Raji (cell line): ENCODE measurements around the gene ARHGDIB.

Experiments
- POLR2A ChIP-seq: IDR thresholded peaks from 2 replicates; pipeline ENCODE4 v1.6.1; 2011; ENCODE audit warnings: low read depth, low read length, control low read depth; ENCODE audit not compliant: insufficient read depth

Gene ARHGDIB

DNA sequence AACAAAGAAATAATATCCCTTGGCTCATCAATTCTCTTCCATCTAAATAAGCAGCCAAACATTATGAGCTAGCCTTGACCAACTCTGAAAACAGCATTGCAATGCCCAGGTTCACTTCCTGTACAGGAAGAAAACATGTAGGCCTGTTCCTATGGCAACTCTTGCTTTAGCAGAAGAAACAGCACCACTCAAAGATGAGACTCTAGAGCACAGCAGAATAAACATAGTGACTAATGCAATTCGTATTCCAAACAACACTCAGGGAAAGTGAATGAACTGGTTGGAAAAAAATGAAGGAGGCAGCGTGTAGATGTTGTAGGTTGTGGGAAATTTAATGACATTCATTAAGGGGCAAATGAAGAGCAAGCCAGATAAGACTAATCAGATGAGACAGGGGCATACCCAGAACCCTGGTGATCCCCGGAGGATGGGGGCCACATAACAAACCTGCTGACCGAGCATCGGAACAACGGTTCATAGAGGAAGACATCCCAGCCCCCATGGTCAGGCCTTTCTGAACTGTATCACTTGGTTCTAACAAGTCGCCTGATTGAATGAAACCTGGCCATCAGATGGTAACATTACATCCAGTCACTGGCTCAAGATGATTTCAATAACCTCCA, 9.0 kb downstream of the ARHGDIB start:
- no peak for TF ChIP-seq POLR2A

DNA sequence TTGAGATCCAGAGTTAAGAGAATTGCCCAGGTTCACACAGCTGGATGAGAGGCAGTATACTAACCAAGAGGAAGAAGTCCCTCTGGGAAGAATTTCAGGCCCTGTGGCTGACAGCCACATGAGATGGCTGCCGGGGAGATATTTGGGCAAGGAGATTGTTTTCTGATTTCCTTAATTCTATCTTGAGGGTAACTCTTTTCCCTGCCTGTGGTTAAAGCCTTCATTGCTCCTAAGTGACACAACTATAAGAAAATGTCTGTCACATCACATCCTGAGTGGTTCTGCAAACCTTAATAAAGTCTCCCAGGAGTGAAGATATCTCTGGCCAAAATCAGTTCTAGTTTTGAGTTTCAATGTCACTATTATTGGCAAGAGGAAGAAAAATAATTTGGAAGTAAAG, 9.6 kb downstream of the ARHGDIB start:
- TF ChIP-seq POLR2A = no peak

DNA sequence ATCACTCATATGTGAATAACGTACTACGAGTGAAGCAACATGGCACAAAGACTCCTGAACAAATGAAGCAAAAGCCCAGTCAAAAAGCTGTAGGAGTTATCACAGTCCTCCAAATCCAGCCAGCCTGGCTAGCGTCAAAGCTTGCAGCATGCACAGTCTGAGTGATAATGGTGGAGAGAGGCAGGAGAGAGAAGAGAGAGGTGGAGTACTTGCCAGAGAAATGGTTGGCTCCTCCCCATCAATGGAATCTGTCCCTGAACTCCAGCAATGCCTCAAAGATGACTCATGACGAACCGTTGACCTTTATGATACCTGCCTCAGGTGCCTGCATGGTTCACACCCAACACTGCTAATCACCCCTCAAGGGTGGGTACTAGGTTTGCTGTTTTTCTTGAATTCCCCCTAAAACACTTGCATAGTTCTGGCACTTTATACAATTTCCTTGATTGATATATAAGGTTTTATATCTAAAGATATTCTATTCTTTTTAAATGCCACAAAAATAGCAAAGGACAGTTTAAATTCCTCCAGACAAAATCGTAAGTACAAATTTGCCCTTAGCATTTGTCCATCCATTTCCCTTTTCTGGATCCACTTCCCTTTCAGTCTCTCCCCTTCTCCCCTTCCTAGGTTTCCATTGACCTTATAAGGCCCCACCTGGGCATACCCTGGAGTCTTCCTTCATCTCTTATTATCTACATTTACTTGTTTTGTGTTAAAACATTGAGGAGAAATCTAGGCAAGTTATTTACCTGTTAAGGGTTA, 10.2 kb downstream of the ARHGDIB start:
- TF ChIP-seq POLR2A = no peak

DNA sequence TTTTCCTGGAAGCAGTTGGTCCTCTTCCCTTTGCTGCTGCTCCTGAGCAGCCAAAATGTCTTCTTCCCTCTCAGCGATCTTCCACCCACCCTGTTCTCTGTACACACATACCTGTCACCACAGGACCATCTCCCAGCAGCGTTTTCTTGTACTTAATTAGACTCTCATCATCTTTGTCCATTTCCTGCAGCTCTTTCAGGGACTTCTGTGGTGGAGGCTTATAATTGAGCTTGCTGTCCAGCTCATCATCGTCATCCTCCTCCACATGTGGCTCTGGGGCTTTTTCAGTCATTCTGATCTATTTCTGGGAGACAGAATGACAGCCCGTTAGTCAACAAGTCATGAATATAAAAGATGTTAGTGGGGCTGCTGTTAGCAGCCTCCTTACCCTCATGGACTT, 11.0 kb downstream of the ARHGDIB start:
- no peak for TF ChIP-seq POLR2A

DNA sequence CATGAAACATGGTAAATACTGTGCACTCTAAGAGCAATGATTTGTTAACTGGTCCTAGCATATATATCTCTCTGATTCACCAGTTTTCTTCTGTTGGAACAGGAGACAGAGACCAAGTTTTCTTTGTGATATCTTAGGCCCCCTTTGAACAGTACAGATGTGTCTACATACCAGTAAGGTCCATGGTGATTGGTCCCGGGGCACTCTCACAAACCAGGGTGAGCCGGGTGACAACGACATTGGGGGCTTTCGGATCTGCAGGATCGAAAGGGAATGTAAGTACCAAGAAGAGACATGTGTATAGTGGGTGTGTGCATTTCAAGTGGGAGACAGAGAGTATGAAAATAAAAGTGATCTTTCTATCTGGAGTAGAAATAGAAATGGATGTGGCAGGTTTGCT, 11.8 kb downstream of the ARHGDIB start:
- TF ChIP-seq POLR2A = no peak

DNA sequence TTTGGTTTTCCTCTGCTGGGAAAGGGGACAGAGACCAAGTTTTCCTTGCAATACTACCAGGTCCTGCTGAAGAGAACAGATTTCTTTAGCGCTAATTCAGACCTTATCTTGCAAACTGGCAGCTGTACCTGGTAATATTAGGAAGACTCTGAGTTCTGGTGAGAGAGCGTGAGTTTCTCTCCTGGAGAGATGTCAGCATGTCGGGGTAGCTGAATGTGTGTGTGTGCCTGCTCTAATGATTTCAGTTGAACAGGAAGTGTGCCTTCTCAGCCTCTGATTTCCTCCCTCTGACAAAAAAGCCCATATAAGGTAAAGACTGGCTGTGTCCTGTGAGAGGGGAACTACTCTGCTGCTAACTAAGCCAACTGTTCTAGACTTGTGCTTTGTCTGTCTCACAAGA, 12.7 kb downstream of the ARHGDIB start:
- peak; percentile 64 for TF ChIP-seq POLR2A

DNA sequence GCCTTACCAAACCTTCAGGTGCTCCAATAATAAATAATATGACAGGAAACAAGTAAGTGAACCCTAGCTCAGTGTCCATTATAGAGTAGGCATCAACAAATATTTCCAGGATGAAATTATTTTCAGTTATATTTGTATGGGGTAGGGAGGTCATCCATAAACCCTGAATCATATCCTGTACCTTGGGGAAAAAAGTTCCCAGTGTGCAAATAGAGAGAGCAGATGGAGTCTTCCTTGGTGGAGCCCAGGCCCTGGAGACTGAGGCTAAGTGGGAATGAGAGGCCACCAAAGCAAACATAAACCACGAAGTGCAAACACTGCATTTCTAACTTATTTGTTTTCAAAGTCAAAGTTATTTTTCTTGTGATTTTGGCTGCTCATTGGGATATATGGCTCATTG, 14.5 kb downstream of the ARHGDIB start:
- no peak for TF ChIP-seq POLR2A

DNA sequence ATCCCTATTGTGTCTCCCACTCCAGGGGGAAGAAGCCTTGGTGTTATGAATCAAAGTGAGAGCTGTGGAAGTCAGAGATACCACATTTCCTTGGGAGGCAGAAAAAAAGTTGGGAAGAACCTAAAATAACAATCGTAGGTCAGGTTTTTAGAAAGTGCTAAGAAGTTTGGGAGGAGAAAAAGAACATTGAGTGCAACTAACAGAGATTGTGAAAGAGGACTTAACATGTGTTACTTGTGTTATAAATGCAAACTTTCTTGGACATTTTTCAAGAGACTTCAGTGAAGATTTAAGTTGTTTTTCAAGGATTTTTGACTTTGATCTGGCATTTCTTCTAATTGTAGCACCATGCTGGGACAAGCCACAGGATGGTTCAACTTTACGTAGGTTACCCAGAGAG, 15.2 kb downstream of the ARHGDIB start:
- no peak for TF ChIP-seq POLR2A

DNA sequence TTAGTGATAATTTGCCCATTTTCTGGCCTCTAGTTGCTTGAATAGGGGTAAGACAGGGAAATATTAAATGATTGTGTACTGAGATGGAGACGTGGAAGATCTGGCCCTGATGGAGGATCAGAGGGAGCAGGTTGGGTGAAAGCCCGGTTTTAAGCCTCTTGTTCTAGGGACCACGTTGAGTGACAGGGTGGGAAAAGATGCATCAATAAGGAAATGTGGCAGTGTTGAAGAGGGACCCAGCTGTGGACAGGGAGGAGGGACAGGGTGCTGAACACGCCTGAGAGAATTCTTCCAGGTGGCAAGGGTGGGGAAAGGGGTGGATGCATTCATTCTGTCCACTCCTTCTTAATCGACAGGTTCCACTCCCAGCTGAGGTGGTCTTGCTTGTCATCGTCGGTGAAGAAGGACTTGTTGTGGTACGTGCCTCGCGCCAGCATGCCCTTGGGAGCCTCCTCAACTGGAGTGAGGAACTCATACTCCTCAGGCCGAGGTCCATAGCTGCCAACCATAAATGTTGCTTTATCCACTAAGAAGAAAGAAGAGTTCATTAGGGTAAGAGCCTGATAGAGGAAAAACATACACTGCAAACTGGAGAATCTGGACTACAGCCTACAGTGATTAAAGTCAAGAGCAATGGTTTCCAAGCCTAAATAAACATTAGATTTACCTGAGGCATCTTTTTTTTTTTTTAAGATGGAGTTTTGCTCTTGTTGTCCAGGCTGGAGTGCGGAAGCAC, 19.0 kb downstream of the ARHGDIB start:
- TF ChIP-seq POLR2A = no peak

DNA sequence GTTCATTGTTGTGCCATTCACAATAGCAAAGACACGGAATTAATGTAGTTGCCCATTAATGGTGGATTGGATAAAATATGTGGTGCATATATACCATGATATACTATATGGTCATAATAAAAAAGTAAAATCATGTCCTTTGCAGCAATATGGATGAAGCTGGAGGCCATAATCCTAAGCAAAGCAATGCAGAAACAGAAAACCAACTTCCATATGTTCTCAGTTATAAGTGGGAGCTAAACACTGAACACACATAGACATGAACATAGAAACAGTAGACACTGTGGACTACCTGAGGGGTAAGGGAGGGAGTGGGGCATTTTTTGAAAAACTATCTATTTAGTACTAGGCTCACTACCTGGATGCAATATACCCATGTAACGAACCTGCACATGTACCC, 20.0 kb downstream of the ARHGDIB start:
- TF ChIP-seq POLR2A = no peak

DNA sequence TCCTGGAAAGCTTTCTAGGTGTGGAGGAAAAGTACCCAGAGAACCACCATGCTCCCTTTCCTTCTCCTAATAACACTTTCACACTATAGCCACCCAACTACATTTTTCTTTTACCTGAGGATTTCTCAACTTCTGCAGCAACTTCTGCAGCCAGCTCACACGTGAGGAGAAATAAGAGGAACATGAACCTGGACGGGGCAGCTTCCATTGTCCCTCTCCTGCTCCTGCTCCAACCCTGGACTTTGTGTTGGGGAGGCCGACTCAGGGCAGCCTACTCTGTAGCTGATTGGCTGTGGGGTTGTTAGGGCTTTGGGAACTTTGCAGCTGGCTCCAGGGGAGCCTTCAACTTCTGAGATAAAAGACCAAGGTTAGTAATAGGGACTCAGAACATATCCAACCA, 23.1 kb downstream of the ARHGDIB start, which contains the start of gene ERP27:
TSS of gene ERP27 (minus strand) at position 237 of the 400 bp plus-strand sequence. CDS start at position 208, 29 bp downstream.
- TF ChIP-seq POLR2A = no peak

DNA sequence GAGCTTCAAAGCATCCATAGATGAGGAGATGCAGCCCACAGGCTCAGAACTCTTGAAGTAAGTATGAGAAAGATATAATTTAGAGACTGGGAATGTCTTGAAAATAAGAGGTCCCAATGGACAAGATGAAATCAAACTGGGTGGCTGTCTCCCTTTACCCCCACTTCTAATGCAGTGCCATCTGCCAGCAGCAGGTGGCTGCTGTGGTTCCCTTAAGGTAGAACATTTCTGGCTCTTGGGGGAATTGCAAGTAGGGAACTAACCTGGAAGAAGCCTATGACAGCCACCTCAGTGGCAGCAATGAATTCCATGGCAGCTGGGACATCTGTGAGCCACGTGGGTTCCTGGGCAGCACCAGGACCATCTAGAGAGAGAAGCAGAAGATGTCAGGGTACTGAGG, 23.7 kb downstream of the ARHGDIB start:
- no peak for TF ChIP-seq POLR2A

DNA sequence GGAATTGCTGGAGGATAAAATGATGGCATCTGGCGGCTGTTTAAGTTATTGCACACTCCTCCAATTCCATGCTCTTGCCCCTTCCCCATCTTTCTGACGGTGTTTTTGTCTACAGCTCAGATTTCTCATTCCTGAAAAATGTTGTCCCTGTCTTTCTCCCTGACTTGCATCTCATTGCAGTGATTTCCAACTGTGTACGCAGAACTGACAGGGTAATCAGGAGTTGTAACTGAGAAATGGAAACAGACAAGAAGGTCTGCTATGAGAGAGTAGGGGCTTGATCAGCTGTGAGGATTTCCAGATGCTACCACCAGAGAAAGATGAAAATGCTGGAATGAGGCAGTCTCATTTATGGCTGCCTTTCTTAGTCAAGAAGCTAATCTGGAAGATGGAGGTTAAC, 24.4 kb downstream of the ARHGDIB start:
- TF ChIP-seq POLR2A = no peak

DNA sequence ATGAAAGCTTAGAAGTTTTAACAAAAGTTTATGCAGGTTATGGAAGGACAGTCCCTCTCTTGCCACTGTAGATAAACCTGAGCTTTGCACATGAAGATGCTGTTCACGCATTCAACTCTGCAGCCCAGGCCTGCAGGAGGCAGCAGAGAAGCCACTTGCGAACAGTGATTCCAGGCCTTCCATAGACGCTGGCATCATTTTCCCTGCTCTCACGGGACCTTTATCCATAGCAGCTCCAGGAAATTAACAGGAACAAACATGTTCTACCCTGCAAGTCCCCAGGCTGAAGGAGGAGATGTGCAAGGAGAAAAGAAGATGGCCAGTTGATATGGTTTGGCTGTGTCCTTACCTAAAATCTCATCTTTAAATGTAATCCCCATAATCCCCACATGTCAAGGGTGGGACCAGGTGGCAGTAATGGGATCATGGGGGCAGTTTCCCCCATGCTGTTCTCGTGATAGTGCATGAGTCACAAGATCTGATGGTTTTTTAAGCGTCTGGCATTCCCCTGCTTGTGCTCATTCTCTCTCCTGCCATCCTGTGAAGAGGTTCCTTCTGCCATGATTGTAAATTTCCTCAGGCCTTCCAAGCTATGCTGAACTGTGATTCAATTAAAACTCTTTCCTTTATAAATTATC, 25.1 kb downstream of the ARHGDIB start:
- TF ChIP-seq POLR2A = no peak

DNA sequence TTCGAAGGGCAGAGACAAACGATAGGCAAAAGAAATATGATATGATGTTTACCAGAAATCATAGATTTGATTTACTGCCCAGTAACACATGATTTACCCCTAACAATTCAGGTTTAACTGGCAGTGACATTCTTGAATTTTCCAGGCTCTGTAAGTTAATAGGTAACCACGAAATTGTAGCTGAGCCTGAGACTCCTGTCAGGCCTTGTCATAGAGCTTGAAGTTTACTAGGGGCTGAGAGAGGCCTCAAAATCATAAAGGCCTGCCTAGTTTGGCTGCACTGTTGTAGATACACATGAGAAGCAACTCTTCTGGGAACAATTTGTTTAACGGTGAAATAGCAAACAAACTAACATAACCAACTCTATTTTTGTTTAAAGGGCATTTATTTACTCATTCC, 26.4 kb downstream of the ARHGDIB start:
- TF ChIP-seq POLR2A = no peak
